Esophagus (tissue), 2 donors: ENCODE data around the gene FAM168B. TPM values are rescaled to one million over a fixed set of nuclear protein-coding genes. Genes with fewer than 3 reads are reported as not detected.

Experiments used
- H3K27ac ChIP-seq, 2 donors: one replicate each; pipeline ENCODE4 v1.5.1; 2013; ENCODE audit warnings: low read depth in 2 of 2, mild to moderate bottlenecking in 2 of 2, inconsistent platforms in 1 of 2, low read length in 1 of 2, moderate library complexity in 1 of 2
- H3K27me3 ChIP-seq, 2 donors: one replicate each; pipeline ENCODE4 v1.6.1; 2013; ENCODE audit warnings: low read length in 2 of 2, control low read depth in 1 of 2, mild to moderate bottlenecking in 1 of 2; ENCODE audit not compliant: insufficient read depth in 2 of 2, control insufficient read depth in 1 of 2
- H3K36me3 ChIP-seq, 2 donors: one replicate each; pipeline ENCODE4 v1.6.1; 2013; ENCODE audit warnings: low read length in 1 of 2; ENCODE audit not compliant: control insufficient read depth in 2 of 2, insufficient read depth in 2 of 2
- H3K4me1 ChIP-seq, 2 donors: one replicate each; pipeline ENCODE4 v1.6.1; 2013; ENCODE audit warnings: low read length in 1 of 2; ENCODE audit not compliant: control insufficient read depth in 2 of 2, insufficient read depth in 2 of 2
- H3K4me3 ChIP-seq, 2 donors: one replicate each; pipeline ENCODE4 v1.5.1; 2013; ENCODE audit warnings: low read length in 2 of 2, mild to moderate bottlenecking in 2 of 2, low read depth in 1 of 2, moderate library complexity in 1 of 2
- H3K9me3 ChIP-seq, 2 donors: one replicate each; pipeline ENCODE4 v1.6.1; 2013; ENCODE audit warnings: mild to moderate bottlenecking in 2 of 2, low read depth in 1 of 2, low read length in 1 of 2, moderate library complexity in 1 of 2; ENCODE audit not compliant: control insufficient read depth in 2 of 2, insufficient read depth in 1 of 2
- WGBS, 2 donors: extraction: QIAGEN DNeasy Blood & Tissue Kit; methylation state at CpG; one replicate each; pipeline ENCODE4 v1.1.7; 2013; 5-methylcytosine and 5-hydroxymethylcytosine counted together
- polyA plus RNA-seq, 2 donors: library from polyadenylated mRNA; stranded (reverse); fragments of 200-250 nt; gene quantifications; one replicate each; pipeline ENCODE4 v1.2.3, GENCODE V29; 2013
- donor health status: healthy with polysubstance abuse.
- donor health status: Bipolar disorder and iron deficiency.

FAM168B gene
- polyA plus RNA-seq, 2 donors = 13.2 to 27.3 TPM

GRCh38 chr2:131058214-131058843 lies 34.9 kb downstream of the FAM168B start:
- Histone ChIP-seq H3K9me3 (no peaks in the 10 kb centered on the region), H3K4me3 (no peak overlapping the region), H3K27ac (no peak overlapping the region), H3K27me3 (no peaks in the 10 kb centered on the region), H3K36me3 (peaks cover 9 to 21% of the 10 kb centered on the region in 2 donors), H3K4me1 (peaks cover 5 to 6% of the 10 kb centered on the region in 2 donors)
- WGBS, 2 donors = 77 to 81% methylated on average over 8 of the region's 8 CpGs

GRCh38 chr2:131056932-131057287 lies 36.4 kb downstream of the FAM168B start:
- peaks cover 5 to 6% of the 10 kb centered on the region in 2 donors for H3K4me1 ChIP-seq
- peaks cover 16 to 30% of the 10 kb centered on the region in 2 donors for H3K36me3 ChIP-seq

DNA sequence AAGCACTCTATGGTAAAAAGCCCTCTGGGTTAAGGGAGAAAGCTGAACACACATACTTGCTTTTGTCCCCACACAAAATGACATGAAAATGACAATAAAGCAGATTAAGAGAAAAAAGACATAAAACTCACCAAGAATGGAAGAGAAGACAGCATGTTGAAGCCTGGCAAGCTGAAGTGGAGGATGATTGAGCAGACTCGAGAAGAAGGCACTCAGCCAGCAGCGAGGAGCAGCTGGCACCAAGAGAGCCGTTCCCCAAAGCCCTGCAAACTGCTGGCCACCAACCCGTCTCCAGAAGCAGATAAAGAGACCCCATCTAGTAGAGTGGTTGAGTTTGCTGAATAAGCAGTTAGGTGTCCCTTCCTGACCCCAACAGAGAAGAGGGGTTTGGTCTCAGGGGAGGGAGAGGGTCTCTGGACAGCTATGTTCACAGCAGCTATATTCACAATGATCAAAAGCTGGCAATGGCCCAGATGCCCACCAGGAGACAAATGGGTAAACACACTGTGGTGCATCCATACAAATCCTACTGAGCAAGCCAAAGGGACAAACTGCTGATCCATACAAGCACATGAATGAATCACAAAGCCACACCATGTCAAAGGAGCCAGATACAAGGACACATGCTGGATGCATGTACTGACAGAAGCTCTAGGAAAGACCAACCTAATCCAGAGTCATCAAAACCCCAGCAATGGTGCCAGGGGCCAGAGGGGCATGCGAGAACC lies 36.9 kb downstream of the FAM168B start:
- Histone ChIP-seq H3K4me1 (peaks cover 5 to 6% of the 10 kb centered on the region in 2 donors), H3K9me3 (no peaks in the 10 kb centered on the region), H3K27me3 (no peaks in the 10 kb centered on the region), H3K4me3 (no peak overlapping the region), H3K27ac (no peak overlapping the region), H3K36me3 (peaks cover 16 to 30% of the 10 kb centered on the region in 2 donors)
- 56 to 60% methylated on average over 5 of the region's 5 CpGs for WGBS, 2 donors

More at GRCh38 chr2:131056932-131057287, 36.4 kb downstream of the FAM168B start:
- H3K9me3 ChIP-seq = no peaks in the 10 kb centered on the region
- H3K27ac ChIP-seq = no peak overlapping the region
- H3K4me3 ChIP-seq = no peak overlapping the region
- WGBS, 2 donors = 73 to 75% methylated on average over 4 of the region's 4 CpGs
- no peaks in the 10 kb centered on the region for H3K27me3 ChIP-seq

DNA sequence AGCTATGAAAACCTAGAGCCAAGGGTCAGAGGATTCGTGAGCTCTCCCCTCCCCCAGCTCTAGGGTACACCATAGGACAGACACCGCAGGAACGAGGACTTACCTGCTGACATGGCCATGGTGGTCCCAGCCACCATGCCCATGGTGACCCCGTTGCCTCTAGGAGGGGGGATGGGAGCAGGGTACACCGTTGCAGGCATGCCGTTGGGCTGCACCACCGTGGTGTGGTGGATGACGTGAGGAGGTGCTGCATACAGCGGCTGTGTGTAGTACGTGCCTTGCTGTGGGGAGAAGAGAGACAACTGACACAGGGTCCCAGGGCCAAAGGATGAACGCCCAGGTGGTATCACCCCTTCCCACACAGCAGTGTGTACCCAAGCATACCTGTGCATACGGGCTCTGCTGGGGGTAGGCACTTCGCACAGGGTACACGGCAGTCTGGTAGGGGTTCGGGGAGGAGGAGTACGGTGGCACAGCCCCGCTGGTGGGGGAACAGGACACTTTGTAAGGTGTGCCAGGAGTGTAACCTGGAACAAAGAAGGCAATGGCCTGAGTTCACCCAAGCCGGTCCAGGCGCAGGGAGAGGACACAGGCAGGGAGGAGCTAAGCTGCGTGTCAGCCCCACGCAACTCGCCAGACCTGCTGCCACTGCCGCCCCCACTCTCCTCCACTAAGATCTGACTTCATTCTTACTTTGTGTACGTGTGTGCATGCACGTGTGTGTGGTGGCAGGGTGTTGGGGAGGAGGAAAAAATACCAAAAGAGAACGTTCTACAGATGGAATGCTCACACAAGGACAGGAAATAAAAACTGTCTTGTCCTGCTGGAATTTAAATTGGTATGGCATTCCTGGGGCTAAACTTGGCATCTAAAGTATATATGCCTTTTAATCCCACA lies 37.8 kb downstream of the FAM168B start:
- no peaks in the 10 kb centered on the region for H3K9me3 ChIP-seq
- no peak overlapping the region for H3K4me3 ChIP-seq
- WGBS, 2 donors = 87 to 89% methylated on average over 26 of the region's 26 CpGs
- no peak overlapping the region for H3K27ac ChIP-seq
- peaks cover 16 to 34% of the 10 kb centered on the region in 2 donors for H3K36me3 ChIP-seq
- peaks cover 5 to 6% of the 10 kb centered on the region in 2 donors for H3K4me1 ChIP-seq
- H3K27me3 ChIP-seq = no peaks in the 10 kb centered on the region

DNA sequence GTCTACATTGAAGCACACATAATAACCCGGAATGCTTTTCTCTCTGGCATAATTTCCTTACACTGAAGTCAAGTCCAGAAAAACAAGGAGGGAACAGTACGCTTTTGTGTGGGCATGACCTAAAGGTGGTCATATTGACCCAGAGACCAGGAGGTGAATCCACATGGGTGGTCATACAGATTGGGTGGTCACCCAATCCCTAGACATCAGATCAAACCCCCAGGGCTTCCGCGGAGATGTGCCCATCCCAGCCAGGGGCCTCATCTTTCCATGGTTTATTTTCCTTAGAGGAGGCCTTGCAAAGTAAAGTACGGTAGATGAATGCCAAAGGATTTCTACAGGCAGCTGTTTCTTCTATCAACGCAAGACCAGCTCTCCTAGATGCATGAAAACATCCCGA lies 38.8 kb downstream of the FAM168B start:
- no peak overlapping the region for H3K27ac ChIP-seq
- no peak overlapping the region for H3K4me3 ChIP-seq
- WGBS, 2 donors = 92% methylated on average over 7 of the region's 7 CpGs
- no peaks in the 10 kb centered on the region for H3K27me3 ChIP-seq
- peaks cover 5 to 6% of the 10 kb centered on the region in 2 donors for H3K4me1 ChIP-seq
- H3K9me3 ChIP-seq = no peaks in the 10 kb centered on the region
- peaks cover 16 to 39% of the 10 kb centered on the region in 2 donors for H3K36me3 ChIP-seq

- 93 to 94% methylated on average over 8 of the region's 8 CpGs for WGBS, 2 donors
- Histone ChIP-seq H3K36me3 (peaks cover 16 to 49% of the 10 kb centered on the region in 2 donors), H3K27me3 (no peaks in the 10 kb centered on the region), H3K27ac (no peak overlapping the region), H3K9me3 (no peaks in the 10 kb centered on the region), H3K4me1 (peaks cover 5 to 6% of the 10 kb centered on the region in 2 donors), H3K4me3 (no peak overlapping the region)
Observed at GRCh38 chr2:131052741-131053263, 40.5 kb downstream of the FAM168B start.

DNA sequence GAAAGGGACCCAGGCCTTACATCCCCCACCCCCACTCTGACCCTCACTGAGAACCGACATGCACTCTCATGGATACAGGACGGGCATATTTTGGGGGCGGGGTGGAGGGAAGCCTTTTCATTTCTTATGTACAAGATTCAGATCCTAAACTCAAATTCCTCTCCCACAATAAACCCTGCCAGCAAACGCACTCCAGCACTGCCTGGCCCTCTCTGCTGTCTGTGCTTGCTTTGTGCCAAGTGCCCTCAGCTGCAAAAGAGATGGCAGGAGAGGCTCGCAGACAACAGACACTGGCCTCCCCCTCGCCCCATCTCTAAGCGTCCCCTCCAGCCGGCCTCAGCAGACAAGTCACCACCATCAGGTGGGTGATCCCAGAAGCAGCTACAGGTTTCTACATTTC lies 42.4 kb downstream of the FAM168B start:
- Histone ChIP-seq H3K4me1 (peaks cover 0 to 1% of the 10 kb centered on the region in 2 donors), H3K4me3 (no peak overlapping the region), H3K36me3 (peaks cover 14 to 63% of the 10 kb centered on the region in 2 donors), H3K9me3 (no peaks in the 10 kb centered on the region), H3K27ac (no peak overlapping the region), H3K27me3 (no peaks in the 10 kb centered on the region)
- WGBS, 2 donors = 91 to 94% methylated on average over 8 of the region's 8 CpGs

DNA sequence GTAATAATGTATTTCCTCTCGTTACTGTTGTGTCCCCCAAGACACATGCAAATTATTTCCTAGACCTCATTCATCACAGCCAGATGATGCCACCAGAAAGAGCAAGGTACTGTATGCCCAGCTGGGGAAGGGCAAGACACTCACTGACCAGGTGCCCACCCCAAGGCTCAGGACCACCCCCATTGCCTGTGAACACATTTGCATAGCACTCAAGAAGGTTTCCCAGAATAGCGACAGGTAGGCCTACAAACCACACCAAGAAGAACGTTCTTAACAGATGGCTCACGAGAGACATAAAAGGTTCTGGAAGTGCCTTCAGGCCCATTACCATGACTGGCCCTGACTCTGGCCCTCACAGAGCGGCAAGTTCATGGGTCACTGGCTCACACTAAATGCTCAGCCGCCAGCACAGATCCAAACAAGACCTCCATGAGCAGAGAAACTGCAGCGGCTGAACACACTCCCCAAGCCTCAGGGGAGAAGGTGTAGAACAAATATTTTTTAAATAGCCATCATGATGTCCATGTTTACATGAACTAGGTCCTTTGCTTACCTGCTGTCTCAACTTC lies 44.0 kb downstream of the FAM168B start:
- H3K9me3 ChIP-seq = no peaks in the 10 kb centered on the region
- H3K27me3 ChIP-seq = no peaks in the 10 kb centered on the region
- peaks cover 12 to 65% of the 10 kb centered on the region in 2 donors for H3K36me3 ChIP-seq
- no peaks in the 10 kb centered on the region for H3K4me1 ChIP-seq
- no peak overlapping the region for H3K4me3 ChIP-seq
- H3K27ac ChIP-seq = no peak overlapping the region
- WGBS, 2 donors = 89% methylated on average over 7 of the region's 7 CpGs

DNA sequence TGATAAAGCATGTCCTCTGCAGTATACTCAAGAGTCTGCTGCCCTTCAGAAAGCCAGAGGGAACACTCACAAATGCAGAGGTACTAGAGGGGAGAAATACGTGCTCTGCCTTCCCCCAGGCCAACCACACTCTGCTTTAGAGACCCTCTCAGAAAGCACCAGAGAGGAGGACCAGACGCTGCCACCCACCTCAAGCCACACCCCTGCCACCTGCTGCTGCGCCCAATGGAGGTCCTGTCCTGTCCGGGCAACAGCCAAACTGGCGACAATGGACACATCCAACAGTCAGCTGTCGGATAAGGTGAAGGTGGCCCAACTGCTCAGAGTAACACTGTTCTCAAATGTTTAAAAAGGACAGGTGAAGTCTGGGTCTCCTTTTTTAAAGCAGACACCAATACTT lies 44.6 kb downstream of the FAM168B start:
- no peaks in the 10 kb centered on the region for H3K27me3 ChIP-seq
- no peaks in the 10 kb centered on the region for H3K9me3 ChIP-seq
- 91 to 92% methylated on average over 6 of the region's 6 CpGs for WGBS, 2 donors
- peaks cover 0 to 2% of the 10 kb centered on the region in 2 donors for H3K4me1 ChIP-seq
- no peak overlapping the region for H3K4me3 ChIP-seq
- H3K27ac ChIP-seq = no peak overlapping the region
- H3K36me3 ChIP-seq = peaks cover 10 to 70% of the 10 kb centered on the region in 2 donors
